OCI-LY7 (cell line): ENCODE data around the gene LSAMP. TPM values are rescaled to one million over a fixed set of nuclear protein-coding genes. Genes with fewer than 3 reads are reported as not detected.

Experiments
- BruUV-seq: library from RNA; stranded (reverse); fragments of 400-500 nt; replicated peaks from 2 replicates; lab custom pipeline; 2021; lab: Mats Ljungman, UMichigan
- CTCF ChIA-PET: fragments of 300-600 bp; sonication (Branson Sonifier 250); formaldehyde crosslinking; loops from one replicate; lab custom pipeline; 2022; ENCODE audit warnings: antibody characterized with exemption; ENCODE audit not compliant: unreplicated experiment; lab: Charles Lee
- POLR2A ChIA-PET: fragments of 300-600 bp; sonication (Branson Sonifier 250); formaldehyde crosslinking; loops from one replicate; lab custom pipeline; 2022; ENCODE audit warnings: antibody characterized with exemption; lab: Charles Lee
- DNase-seq: peaks from one replicate; pipeline ENCODE4 v3.0.0-alpha.2; 2015; ENCODE audit warnings: low spot score
- H2AFZ ChIP-seq: fragments of 200-600 bp; sonication (generic), shearing (Covaris generic); 2 replicates; pipeline ENCODE4 v1.6.1; 2014; ENCODE audit warnings: mild to moderate bottlenecking, antibody characterized with exemption, low read length, moderate library complexity
- H3K27ac ChIP-seq: fragments of 200-600 bp; sonication (generic); 2 replicates; pipeline ENCODE4 v1.5.1; 2014; ENCODE audit warnings: mixed run types, low read depth, mild to moderate bottlenecking, moderate library complexity, low read length, inconsistent platforms; ENCODE audit not compliant: poor library complexity, severe bottlenecking
- H3K36me3 ChIP-seq: fragments of 200-600 bp; sonication (generic); 2 replicates; pipeline ENCODE4 v1.6.1; 2014; ENCODE audit warnings: mild to moderate bottlenecking, antibody characterized with exemption, low read length, moderate library complexity, mixed read lengths; ENCODE audit not compliant: insufficient read depth
- H3K4me1 ChIP-seq: fragments of 200-600 bp; sonication (generic); 2 replicates; pipeline ENCODE4 v1.5.1; 2014; ENCODE audit warnings: mild to moderate bottlenecking, low read length; ENCODE audit not compliant: insufficient read depth, poor library complexity, severe bottlenecking
- H3K4me2 ChIP-seq: fragments of 200-600 bp; sonication (generic); 2 replicates; pipeline ENCODE4 v1.6.1; 2014; ENCODE audit warnings: mild to moderate bottlenecking, low read length
- H3K4me3 ChIP-seq: fragments of 200-600 bp; sonication (generic); 2 replicates; pipeline ENCODE4 v1.5.1; 2014; ENCODE audit warnings: mild to moderate bottlenecking, low read depth, low read length; ENCODE audit not compliant: poor library complexity, severe bottlenecking
- H3K79me2 ChIP-seq: fragments of 200-600 bp; sonication (generic); 2 replicates; pipeline ENCODE4 v1.6.1; 2016; ENCODE audit warnings: low read depth, mild to moderate bottlenecking, low read length, moderate library complexity, mixed read lengths; ENCODE audit not compliant: insufficient read depth
- H3K9me2 ChIP-seq: fragments of 200-600 bp; sonication (generic); 2 replicates; pipeline ENCODE4 v1.6.1; 2016; ENCODE audit warnings: mild to moderate bottlenecking, low read length, mixed read lengths; ENCODE audit not compliant: insufficient read depth
- H3K9me3 ChIP-seq: fragments of 200-600 bp; sonication (generic); 2 replicates; pipeline ENCODE4 v1.6.1; 2014; ENCODE audit warnings: mild to moderate bottlenecking, mixed run types, low read length, mixed read lengths
- H4K20me1 ChIP-seq: fragments of 200-600 bp; sonication (generic); 2 replicates; pipeline ENCODE4 v1.6.1; 2014; ENCODE audit warnings: mild to moderate bottlenecking, antibody characterized with exemption, low read length, moderate library complexity, mixed read lengths; ENCODE audit not compliant: insufficient read depth
- EZH2phosphoT487 ChIP-seq: fragments of 200-600 bp; sonication (generic); IDR thresholded peaks from 2 replicates; pipeline ENCODE4 v1.6.1; 2018; ENCODE audit warnings: low read depth, borderline replicate concordance, mild to moderate bottlenecking, mixed run types, antibody characterized with exemption, low read length, moderate library complexity, mixed read lengths
- intact Hi-C: fragments of 100-400 bp; cut with micrococcal nuclease; formaldehyde crosslinking; loops from one replicate; pipeline ENCODE4 v1.10.0; 2022; ENCODE audit not compliant: unreplicated experiment
- total RNA-seq, 2 experiments: library from RNA; depleted of rRNA in 1 of 2; stranded (reverse); fragments of >200 nt in 1 of 2; shearing (Covaris generic) in 1 of 2; gene quantifications; 2 replicates each; pipeline ENCODE4 v1.2.3, GENCODE V29; 2014 to 2022
- TF ChIP-seq, protein P1 (sequence below): fragments of 200-600 bp; sonication (generic); conservative IDR thresholded peaks from 2 replicates; pipeline ENCODE4 v1.5.1; 2014; ENCODE audit warnings: mild to moderate bottlenecking, antibody characterized with exemption, low read length, moderate library complexity, mixed read lengths

The LSAMP gene
- total RNA-seq, 2 experiments from 2014 or later = 1.4 TPM; not detected in 1

DNA sequence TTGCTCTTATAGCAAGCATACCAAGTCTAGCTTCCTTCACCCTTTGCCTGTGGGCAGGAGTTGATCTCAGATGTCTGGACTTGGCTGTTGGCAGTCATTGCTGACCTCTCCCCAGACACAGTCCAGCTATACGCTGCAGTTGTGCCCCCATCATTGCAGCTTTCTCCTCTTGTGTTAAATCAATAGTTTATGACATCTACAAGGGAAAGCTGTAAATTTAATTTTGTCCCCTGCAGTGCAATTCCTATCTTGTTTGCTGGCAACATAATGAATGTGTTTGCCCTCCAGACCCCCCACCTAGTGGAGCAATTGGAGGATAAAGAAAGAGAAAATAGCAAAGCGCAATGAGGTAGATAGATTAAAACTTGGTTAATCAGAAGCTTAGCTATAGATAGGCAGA lies 280.2 kb downstream of the LSAMP start:
- Histone ChIP-seq H3K27ac (no peak overlapping the region), H3K4me3 (no peak overlapping the region), H4K20me1 (no peaks in the 10 kb centered on the region), H3K36me3 (no peaks in the 10 kb centered on the region), H3K4me1 (no peaks in the 10 kb centered on the region), H3K4me2 (no peak overlapping the region), H3K79me2 (no peaks in the 10 kb centered on the region), H2AFZ (no peak overlapping the region), H3K9me3 (no peaks in the 10 kb centered on the region), H3K9me2 (no peaks in the 10 kb centered on the region)
- ChIA-PET CTCF (no interaction called here), POLR2A (no interaction called here)
- DNase-seq = no peak
- no TSS peak for BruUV-seq
- TF ChIP-seq, protein P1, sequence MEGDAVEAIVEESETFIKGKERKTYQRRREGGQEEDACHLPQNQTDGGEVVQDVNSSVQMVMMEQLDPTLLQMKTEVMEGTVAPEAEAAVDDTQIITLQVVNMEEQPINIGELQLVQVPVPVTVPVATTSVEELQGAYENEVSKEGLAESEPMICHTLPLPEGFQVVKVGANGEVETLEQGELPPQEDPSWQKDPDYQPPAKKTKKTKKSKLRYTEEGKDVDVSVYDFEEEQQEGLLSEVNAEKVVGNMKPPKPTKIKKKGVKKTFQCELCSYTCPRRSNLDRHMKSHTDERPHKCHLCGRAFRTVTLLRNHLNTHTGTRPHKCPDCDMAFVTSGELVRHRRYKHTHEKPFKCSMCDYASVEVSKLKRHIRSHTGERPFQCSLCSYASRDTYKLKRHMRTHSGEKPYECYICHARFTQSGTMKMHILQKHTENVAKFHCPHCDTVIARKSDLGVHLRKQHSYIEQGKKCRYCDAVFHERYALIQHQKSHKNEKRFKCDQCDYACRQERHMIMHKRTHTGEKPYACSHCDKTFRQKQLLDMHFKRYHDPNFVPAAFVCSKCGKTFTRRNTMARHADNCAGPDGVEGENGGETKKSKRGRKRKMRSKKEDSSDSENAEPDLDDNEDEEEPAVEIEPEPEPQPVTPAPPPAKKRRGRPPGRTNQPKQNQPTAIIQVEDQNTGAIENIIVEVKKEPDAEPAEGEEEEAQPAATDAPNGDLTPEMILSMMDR = no peak
- TF ChIP-seq EZH2phosphoT487 = no peak
- intact Hi-C loops = loop anchor here (10.0 kb wide), 1 partner anchor 60 kb away; no protein-coding TSS in a partner anchor

DNA sequence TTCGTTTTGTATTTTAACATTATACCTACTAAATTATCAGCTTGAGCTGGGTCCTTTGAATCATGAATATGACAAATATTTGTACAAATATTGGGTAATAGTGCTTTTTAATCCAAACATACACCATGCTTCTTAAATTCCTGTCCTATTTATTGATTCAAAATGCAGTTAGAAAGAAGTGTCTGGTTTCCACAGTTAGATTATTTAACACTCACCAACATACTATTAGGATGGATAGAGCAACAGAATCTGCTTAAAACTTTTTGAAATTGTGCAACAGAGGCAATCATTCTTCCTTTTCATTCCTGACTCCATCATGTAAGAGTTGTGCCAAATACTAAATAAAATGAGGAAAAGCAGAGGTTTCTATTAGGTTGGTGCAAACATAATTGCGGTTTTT lies 281.2 kb downstream of the LSAMP start:
- no peaks in the 10 kb centered on the region for H3K9me2 ChIP-seq

More for the DNA sequence above, 281.2 kb downstream of the LSAMP start:
- intact Hi-C loops = loop anchor here (10.0 kb wide), 1 partner anchor 61 kb away; no protein-coding TSS in a partner anchor
- H3K9me3 ChIP-seq = no peaks in the 10 kb centered on the region
- no peaks in the 10 kb centered on the region for H3K4me1 ChIP-seq
- no peak overlapping the region for H3K4me3 ChIP-seq
- ChIA-PET CTCF (no interaction called here), POLR2A (no interaction called here)
- BruUV-seq = no TSS peak
- no peaks in the 10 kb centered on the region for H3K79me2 ChIP-seq
- TF ChIP-seq EZH2phosphoT487 = no peak
- TF ChIP-seq, protein P1 = no peak
- H4K20me1 ChIP-seq = no peaks in the 10 kb centered on the region
- no peak overlapping the region for H3K27ac ChIP-seq
- no peaks in the 10 kb centered on the region for H3K36me3 ChIP-seq
- no peak overlapping the region for H3K4me2 ChIP-seq
- H2AFZ ChIP-seq = no peak overlapping the region
- DNase-seq = no peak
